Activated CD4-positive, alpha-beta T cell treated with anti-CD3 and anti-CD28 coated beads for 1 hour (primary cell): ENCODE results near the gene UVSSA.

Experiments used
- DNase-seq: peaks from one replicate; pipeline ENCODE4 v3.0.0-alpha.2; 2020

UVSSA gene, protein sequence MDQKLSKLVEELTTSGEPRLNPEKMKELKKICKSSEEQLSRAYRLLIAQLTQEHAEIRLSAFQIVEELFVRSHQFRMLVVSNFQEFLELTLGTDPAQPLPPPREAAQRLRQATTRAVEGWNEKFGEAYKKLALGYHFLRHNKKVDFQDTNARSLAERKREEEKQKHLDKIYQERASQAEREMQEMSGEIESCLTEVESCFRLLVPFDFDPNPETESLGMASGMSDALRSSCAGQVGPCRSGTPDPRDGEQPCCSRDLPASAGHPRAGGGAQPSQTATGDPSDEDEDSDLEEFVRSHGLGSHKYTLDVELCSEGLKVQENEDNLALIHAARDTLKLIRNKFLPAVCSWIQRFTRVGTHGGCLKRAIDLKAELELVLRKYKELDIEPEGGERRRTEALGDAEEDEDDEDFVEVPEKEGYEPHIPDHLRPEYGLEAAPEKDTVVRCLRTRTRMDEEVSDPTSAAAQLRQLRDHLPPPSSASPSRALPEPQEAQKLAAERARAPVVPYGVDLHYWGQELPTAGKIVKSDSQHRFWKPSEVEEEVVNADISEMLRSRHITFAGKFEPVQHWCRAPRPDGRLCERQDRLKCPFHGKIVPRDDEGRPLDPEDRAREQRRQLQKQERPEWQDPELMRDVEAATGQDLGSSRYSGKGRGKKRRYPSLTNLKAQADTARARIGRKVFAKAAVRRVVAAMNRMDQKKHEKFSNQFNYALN

DNA sequence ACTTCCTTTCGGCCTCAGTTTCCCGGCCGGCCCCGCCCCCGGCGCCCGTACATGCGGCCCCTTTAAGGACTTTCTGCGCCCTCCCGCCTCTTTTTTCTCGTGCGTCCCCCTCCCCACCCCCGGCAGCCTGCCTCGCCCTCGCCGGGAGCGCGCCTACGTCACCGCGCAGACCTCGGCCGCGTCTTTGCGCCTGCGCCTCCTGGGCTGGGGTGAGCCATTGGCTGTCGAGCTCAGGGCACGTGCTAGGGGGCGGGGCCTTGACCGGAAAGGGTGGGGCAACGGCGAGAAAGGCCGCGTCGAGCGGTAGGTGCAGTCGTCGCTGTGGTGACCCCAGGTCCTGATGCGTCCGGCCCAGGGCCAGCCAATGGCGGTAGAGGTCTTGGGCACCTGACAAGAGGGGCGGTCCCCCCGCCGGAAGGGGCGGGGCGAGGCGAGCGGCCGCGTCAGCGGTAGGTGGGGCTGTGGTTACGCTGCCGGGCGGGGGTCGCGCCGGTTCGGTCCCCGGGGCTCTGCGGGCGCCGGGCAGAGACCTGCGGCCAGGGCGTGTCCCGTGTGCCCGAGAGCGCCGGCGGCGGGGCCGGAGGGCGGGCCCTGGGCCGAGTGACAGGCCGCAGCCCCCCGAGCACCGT, at the start of gene UVSSA:
TSS of gene UVSSA (plus strand) at position 428 of the 629 bp plus-strand sequence. CDS start 884 bp downstream, outside the sequence.
- peak; percentile 100 for DNase-seq

DNA sequence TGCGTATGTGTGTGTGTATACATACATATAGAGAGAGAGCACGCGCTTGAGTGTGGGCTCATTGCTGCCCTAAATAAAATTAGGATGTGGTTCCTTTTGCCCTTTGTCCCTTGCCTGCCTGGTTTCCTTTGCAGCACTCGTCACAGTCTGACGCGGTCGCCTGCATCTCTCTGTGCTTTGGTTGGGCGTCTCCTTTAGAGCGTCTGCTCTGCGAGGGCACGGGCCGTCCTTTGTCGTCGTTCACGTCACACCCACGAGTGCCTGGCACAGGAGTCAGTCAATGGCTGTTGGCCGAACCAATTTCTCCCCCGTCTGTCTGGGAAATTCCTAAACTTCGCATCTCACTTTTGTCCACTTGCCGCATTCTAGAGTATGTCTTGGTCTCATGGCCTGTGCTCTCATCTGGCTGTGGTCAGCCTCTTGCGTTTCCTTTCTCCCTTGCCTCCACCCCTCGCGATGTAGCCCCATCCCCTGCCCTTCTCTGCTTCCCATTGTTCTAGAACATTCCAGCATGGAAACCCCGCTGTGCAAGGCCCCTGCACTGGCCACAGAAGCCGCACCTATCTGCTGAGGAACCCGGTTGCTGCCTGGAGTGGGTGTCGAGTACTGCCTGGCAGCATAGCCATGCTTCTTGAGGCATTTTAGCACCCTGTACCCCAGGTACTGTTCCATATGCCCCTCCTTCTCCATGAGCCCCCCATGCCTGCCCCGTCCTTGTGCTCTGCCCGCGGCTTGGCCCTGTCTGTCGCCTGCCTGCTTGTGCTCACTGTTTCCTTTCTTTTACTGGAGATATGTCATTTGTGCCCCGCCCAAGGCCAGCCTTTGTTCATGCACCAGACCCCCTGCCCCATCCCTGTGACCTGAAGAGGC, 49.3 kb upstream of the UVSSA start:
- no peak for DNase-seq

DNA sequence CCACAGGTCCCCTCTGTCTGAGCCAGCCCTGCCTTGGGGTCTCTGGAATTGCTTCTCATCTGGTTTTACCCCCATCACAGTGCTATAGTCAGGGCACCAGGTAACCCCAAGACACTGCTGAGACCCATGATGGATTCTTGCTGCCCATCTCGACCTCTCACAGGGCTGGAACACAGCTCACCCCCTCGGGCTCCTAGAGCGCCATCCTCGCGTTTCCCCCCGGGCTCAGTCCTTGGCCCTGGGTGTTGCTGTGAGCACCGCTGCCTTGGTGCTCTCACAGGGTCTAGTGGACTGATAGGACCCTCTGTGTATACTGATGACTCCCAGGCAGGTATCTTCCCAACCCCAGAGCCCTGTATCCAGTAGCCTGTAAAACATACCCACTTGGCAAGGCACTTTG, 48.5 kb upstream of the UVSSA start:
- DNase-seq: no peak

- DNase-seq: no peak
Measured at GRCh38 chr4:1299301-1299860, 47.6 kb upstream of the UVSSA start.

DNA sequence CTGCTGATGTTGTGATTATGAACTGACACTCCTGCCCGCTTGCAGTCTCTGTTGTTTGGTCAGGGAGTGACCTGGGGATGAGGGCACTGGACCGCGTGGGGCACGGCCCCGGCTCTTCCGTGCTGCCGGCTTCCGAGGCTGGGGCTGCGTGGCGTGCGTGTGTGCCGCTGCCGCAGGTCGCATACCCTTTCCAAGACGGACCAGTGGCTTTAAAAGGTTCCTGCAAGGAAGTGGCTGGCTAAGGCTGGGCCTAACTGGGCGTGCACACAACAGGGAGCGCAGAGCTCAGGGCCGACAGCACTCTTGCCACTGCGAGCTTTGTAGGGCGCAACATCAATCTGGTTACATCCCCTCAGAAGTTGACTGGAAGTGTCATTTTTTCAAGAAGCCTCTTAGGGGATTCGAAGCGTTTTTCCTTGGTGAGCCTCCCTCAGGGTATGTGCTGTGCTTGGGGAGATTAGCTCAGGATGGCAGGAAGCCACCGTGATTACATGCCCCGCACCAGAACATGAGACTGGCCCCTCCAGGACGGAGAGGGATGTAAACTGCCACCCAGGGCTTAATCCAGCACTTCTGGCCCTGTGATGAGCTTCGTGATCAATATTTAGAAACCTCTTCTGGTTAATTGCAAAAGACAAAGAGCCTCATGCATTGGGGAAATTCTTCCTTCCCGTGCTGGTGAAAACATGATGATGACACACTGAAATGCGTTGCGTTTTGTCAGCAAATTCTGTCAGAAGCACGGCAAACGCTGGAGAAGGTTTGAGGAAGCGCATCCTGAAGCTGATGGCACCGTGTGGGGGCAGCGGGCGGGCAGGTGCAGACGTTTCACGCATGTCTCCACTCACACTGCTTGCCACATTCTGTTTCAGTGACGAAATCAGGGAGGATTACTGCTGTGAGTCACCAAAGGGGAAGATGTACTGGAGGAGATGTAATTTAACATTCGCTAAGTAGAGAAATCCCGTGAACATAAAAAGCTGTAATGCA, 46.2 kb upstream of the UVSSA start:
- DNase-seq: no peak

DNA sequence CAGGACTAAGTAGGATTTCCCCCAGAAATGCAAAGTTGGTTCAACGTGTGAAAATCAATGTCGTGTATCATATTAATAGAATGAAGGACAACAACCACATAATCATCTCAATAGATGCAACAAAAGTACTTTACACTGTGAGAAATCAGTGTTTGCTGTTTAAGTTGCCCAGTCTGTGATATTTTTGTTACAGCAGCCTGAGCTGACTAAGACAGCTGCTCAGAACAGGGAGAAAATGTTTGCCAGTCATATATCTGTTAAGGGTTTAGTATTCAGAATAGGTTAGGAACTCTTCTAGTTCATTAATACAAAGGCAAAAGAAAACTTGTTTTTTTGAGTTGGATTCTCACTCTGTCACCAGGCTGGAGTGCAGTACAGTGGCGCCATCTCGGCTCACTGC, 44.8 kb upstream of the UVSSA start:
- no peak for DNase-seq

- no peak for DNase-seq
Measured at GRCh38 chr4:1305261-1305711, 41.7 kb upstream of the UVSSA start.

DNA sequence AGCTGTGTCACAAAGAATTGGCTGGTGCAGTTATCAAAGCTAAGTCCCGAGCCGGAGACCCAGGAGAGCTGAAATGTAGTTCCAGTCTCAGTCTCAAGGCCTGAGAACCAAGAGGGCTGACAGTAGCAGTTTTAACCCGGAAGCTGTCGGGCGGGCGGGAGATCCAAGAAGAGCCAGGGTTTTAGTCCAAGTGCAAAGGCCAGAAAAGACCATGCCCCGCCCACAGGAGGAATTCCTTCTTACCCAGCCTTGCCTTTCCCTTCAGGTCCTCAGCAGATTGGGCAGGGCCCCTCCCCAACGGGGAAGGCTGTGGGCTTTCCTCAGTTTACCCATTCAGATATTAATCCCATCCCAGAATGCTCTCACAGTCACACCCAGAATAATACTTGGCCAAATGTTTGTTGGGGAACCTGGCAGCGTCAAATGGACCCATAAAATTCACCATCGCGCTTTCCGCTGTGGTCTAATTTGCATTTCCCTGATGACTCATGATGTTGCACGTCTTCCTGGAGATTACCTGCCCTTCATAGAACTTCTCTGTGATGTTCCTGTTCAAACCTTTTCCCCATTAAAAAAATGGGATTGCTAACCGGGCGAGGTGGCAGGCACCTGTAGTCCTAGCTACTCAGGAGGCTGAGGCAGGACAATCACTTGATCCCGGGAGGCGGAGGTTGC, 41.1 kb upstream of the UVSSA start:
- DNase-seq: no peak

DNA sequence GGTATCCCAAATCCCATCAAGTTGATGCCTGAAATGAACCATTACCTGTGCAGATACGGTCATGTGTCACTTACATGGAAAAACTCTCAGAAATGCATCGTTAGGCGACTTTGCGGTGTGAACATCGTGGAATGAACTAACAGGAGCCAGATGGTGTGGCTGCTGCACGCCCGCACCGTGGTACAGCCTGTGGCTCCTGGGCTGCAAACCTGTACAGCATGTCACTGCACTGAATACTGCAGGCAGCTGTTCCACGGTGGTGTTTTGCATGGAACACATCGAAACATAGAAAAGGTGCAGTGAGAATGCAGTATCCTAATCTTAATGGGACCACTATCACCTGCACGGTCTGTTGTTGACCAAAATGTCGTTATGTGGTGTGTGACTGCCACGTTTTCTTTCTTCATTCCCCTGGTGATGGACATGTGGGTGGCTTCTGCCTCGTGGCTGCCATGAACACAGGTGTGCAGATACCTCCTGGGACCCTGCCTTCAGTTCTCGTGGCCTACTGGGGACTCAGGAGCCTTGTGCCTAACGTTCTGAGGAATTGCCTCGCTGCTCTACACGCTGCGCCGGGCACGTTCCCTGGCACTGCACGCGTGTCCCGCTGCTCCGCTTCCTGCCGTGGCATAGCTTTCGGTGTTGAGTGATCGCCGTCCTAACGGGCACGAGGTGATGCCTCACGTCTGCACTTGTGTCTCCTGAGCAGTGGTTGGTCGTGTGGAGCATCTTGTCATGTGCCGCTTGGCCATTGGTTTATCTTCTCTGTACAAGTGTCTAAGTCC, 38.9 kb upstream of the UVSSA start:
- DNase-seq: no peak

DNA sequence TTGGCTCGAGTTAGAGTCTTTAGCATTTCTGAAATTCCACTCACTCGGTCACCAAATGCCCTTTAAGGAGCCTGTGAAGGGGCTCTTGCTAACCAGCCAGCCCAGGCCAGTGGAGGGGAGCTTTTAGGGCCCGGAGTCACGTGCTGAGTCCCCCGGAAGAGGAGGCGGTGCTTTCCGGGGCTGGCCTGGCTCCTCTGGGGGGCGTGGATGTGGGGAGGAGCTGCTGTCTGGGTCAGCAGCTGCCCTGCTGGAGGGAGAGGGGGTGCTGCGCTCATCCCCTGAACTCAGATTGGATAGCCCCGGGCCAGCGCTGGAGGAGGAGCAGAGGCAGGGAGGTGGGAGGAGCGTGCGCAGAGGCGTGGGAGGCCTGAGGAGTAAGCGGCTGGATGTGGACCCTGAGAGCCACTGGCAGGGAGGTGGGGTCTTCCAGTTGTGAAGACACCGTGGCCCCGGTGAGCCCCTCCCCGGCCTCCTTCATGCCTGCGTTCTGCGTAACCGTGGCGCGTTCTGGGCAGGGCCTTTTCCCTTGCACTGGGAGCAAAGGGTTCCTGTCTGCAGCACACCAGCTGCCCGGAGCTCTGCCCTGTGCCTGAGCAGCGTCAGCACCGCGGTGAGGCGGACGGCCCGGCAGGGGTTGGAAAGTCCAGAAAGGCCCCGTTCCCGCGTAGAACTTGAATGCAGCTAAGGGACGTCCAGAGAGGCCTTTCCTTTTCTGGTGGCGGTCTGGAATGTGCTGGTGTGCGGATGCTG, 37.6 kb upstream of the UVSSA start:
- peak; percentile 29 for DNase-seq

GRCh38 chr4:1310031-1310795, 36.8 kb upstream of the UVSSA start:
- no peak for DNase-seq

DNA sequence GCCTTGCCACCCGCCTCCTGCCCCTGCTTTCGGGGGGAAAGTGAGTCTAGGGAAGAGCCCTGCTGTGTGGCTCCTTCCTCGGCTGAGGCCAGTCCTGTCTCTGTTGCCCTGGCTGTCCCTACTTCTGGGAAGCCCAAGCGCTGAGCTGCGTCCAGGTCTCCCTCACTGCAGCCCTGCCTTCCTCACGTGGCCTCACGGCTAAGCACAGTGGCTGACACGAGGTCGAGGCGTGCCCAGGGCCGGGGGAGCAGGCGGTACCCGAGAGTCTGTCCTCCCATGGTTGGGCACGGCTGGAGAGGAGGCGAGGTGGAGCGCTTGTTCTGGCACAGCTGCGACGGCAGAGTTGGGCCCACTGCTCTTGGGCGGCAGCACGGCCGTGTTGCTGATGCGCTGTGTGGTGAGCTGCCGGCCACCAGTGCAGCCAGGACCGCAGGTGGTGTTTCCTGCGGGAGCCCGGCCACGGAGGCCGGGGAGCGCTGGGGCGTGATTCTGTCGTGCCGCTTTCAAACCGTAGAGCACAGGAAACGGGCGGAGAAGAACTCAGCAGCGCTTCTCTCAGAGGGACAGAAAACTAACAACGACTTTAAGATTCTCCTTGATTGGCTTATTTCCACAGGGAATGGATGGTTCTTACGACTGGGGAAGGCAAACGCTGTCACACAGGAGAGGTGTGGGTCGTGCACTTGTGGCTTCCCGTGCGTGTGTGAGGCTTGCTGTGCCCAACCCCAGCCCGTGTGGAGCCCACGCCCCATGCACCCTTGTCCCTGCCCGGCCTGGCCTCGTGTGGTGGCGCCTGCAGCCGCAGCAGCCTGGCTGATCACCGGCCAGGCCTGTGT, 36.0 kb upstream of the UVSSA start:
- no peak for DNase-seq

GRCh38 chr4:1312821-1313640, 34.0 kb upstream of the UVSSA start:
- DNase-seq: no peak

DNA sequence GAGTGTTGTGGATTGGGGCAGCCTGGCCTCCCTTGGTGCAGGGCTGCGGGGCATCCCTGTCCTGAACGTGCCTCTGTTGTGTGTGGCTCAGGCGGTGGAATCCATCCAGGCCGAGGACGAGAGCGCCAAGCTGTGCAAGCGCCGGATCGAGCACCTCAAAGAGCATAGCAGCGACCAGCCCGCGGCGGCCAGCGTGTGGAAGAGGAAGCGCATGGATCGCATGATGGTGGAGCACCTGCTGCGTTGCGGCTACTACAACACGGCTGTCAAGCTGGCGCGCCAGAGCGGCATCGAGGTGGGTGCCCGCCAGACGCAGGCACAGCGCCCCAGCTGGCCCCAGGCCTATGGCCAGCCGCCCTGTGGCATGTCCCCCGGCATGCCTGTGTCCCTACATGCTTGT, 31.7 kb upstream of the UVSSA start:
- no peak for DNase-seq

DNA sequence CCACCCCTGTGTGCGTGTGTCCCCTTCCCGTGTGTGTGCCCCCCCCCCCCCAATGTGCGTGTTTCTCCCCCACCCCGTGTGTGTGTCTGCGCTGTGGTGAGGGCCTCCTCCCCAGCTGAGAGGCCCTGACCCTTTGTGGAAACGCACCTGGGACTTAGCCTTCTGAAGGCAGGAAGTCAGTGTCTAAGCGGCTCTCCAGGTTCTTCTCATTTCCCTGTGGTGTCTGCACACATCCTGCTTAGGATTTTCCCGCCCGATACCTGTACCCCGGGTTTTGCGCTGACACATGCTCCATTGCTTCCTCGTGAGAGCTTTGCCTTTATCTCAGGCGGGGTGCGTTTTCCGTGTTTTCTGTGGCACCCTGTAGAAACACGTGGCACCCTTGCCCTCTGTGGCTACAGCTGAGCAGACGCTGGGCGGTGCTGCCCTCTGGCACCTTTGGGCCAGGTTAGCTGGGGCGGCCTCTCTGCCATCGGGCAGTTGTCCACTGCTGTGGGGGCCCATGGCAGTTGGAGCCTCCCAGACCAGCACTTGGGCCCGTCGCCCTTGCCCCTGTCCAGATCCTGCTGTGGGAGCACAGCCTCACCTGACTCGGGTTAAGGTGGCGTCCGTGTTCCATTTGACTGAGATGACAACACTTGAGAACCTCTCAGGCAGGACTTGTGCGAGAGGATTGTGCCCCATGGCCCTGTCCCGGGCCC, 31.0 kb upstream of the UVSSA start:
- no peak for DNase-seq
